GM18508 (cell line): ENCODE measurements around the gene CNOT9.

Source experiments
- ATAC-seq: cut with Tn5 transposase; IDR thresholded peaks from one replicate; pipeline ENCODE4 v1.9.1; 2021; ENCODE audit warnings: moderate number of reproducible peaks; ENCODE audit not compliant: insufficient read depth, unreplicated experiment

The CNOT9 gene

DNA sequence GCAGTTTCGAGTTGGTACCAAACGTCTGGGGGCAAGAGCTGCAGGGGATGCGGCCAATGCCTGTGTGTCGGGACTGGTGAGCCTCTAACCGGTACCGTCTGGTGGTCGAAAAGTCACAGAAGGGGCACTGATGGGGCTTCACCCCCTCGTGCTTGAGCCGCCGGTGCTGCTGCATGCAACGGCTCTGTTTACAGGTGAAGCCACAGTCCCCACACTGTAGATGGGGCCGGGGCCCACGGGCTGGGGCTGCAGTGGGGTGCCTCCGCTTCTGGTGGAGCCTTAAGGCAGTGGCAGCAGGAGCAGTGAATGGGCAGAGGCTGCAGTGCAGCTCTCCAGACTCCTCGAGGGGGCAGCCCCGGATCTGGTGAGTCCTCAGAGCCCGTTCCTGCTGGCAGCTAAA lies 74.1 kb downstream of the CNOT9 start:
- no peak for ATAC-seq

DNA sequence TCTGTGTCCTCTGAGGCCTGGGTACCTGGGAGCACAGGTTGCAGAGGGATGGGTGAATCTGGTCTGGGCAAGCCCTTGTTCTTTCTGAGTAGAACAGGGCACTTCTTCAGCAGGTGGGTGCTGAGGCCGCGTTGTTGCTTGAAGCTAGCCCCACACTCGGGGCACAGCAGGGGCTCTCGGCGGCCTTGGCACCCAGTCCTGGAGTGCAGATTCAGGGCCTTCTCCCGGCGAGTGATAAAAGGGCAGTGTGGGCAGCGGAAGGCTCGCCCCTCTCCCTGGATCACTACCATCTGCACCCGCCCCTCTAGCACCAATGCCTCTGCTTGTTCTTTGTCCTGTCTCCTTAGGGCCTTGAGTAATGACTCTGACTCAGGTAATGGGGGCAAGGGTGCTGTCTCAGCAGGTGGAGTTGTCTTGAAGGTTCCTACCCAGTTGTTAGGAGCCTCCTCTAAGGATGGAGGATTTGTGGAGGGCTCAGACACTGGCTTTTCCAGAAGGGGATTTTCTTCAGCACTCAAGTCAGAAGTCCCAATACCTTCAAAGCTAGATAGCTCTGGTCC lies 75.2 kb downstream of the CNOT9 start:
- no peak for ATAC-seq

DNA sequence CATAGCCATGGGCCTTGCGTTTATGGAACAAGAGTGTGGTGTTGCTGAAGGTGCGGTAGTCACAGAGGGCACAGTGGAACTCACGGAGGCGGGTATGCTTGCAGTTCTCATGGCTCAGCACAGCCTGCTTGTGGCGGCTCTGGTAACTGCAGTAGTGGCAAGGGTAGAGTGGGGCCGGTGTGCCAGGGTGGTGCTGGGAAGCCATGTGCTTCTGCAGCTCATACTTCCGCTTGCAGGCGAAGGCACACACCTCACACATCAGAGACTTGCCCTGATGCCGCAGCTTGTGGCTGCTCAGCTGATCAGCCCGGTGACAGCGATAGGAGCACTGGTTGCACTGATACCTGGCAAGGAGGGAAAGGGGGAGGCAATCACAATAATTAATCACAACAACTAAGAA lies 76.1 kb downstream of the CNOT9 start:
- no peak for ATAC-seq

- ATAC-seq: peak; percentile 68
These were observed 76.5 kb downstream of the CNOT9 start for GRCh38 chr2:218645126-218645525.
